ENCODE results near the gene PROK2. TPM values are rescaled to one million over a fixed set of nuclear protein-coding genes. Genes with fewer than 3 reads are reported as not detected.

The PROK2 gene
- total RNA-seq, 1 experiment from 2014 or later: not detected

DNA sequence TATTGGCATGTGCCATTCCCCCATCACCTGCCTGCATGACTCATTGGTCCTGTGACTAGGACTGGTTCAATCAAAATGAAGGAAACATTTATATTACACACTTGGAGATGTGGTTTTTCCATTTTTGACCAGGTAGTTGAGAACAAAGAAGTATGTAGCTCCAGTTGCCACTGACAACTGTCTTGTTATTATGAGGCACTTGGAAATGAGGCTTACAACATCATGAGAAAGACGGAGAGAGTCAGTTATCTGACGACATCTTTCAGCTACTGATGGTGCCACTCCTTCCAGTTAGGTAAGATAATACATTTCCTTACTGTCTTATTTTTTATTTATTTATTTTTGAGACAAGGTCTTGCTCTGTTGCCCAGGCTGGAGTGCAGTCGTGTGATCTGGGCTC lies 21.8 kb upstream of the PROK2 start:
- no peaks in the 10 kb centered on the region for H3F3A ChIP-seq (ENCODE audit: low read length, unreplicated experiment)
- ChIA-PET POLR2A (ENCODE audit: unreplicated experiment) (no interaction called here), CTCF (no interaction called here)

DNA sequence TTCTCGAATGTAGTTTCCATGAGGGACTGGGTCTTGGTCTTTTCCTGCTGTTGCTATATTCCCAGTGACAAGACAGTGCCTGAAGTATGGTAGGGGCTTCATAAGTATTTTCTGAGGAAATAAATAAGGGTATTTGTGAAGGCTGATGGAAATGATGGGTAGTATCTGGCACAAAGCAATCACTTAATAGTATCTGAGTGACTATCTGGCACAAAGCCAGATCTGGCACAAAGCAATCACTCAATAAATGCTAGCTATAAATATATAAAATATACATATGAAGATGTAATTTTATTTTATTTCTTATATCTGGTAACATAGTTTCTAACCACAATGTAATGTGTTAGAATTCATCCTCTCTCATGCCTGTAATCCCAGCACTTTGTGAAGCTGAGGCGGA lies 20.7 kb upstream of the PROK2 start:
- DNase-seq (no peak), ATAC-seq (no peak)
- H3K27ac ChIP-seq (ENCODE audit: low read length): no peak overlapping the region
- no peaks in the 10 kb centered on the region for H3K4me1 ChIP-seq (ENCODE audit: insufficient read depth, low read length)
- TF ChIP-seq, protein P1, sequence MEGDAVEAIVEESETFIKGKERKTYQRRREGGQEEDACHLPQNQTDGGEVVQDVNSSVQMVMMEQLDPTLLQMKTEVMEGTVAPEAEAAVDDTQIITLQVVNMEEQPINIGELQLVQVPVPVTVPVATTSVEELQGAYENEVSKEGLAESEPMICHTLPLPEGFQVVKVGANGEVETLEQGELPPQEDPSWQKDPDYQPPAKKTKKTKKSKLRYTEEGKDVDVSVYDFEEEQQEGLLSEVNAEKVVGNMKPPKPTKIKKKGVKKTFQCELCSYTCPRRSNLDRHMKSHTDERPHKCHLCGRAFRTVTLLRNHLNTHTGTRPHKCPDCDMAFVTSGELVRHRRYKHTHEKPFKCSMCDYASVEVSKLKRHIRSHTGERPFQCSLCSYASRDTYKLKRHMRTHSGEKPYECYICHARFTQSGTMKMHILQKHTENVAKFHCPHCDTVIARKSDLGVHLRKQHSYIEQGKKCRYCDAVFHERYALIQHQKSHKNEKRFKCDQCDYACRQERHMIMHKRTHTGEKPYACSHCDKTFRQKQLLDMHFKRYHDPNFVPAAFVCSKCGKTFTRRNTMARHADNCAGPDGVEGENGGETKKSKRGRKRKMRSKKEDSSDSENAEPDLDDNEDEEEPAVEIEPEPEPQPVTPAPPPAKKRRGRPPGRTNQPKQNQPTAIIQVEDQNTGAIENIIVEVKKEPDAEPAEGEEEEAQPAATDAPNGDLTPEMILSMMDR (conservative IDR thresholded peaks at IDR 0.05; ENCODE audit: low read depth, low read length): no peak
- TF ChIP-seq EZH2 (IDR thresholded peaks at IDR 0.05; ENCODE audit: low read length, unreplicated experiment): no peak
- TF ChIP-seq EZH2phosphoT487 (IDR thresholded peaks at IDR 0.05; ENCODE audit: borderline replicate concordance, low read length): no peak
- ChIA-PET POLR2A (ENCODE audit: unreplicated experiment) (no interaction called here), CTCF (no interaction called here)
- no peaks in the 10 kb centered on the region for H4K20me1 ChIP-seq (ENCODE audit: low read length)
- intact Hi-C loops (cut with micrococcal nuclease): no loop called here
- H3K4me2 ChIP-seq (ENCODE audit: low read length): no peak overlapping the region
- H3K4me3 ChIP-seq (ENCODE audit: low read length): no peak overlapping the region
- no peak overlapping the region for H2AFZ ChIP-seq (ENCODE audit: low read length)
- H3F3A ChIP-seq (ENCODE audit: low read length, unreplicated experiment): no peaks in the 10 kb centered on the region
- no peaks in the 10 kb centered on the region for H3K9me2 ChIP-seq (replicated peaks; ENCODE audit: low read length)
- no peak overlapping the region for H3K9ac ChIP-seq (ENCODE audit: low read length)
- no peaks in the 10 kb centered on the region for H3K9me3 ChIP-seq (ENCODE audit: low read length)
- BruUV-seq (replicated peaks): no TSS peak
- no peaks in the 10 kb centered on the region for H3K79me2 ChIP-seq (ENCODE audit: low read length)
- peaks cover 64% of the 10 kb centered on the region for H3K27me3 ChIP-seq (ENCODE audit: low read length)
- no peaks in the 10 kb centered on the region for H3K36me3 ChIP-seq (ENCODE audit: low read depth, low read length)

More for the DNA sequence above, 21.8 kb upstream of the PROK2 start:
- no peaks in the 10 kb centered on the region for H3K79me2 ChIP-seq (ENCODE audit: low read length)
- H3K9me2 ChIP-seq (replicated peaks; ENCODE audit: low read length): no peaks in the 10 kb centered on the region
- H3K4me1 ChIP-seq (ENCODE audit: insufficient read depth, low read length): no peaks in the 10 kb centered on the region
- H3K9ac ChIP-seq (ENCODE audit: low read length): no peak overlapping the region
- DNase-seq (no peak), ATAC-seq (no peak)
- H3K9me3 ChIP-seq (ENCODE audit: low read length): no peaks in the 10 kb centered on the region
- H3K4me2 ChIP-seq (ENCODE audit: low read length): no peak overlapping the region
- H2AFZ ChIP-seq (ENCODE audit: low read length): no peak overlapping the region
- H3K27ac ChIP-seq (ENCODE audit: low read length): no peak overlapping the region
- H4K20me1 ChIP-seq (ENCODE audit: low read length): no peaks in the 10 kb centered on the region
- no TSS peak for BruUV-seq (replicated peaks)
- no peak overlapping the region for H3K4me3 ChIP-seq (ENCODE audit: low read length)
- intact Hi-C loops (cut with micrococcal nuclease): no loop called here
- peaks cover 65% of the 10 kb centered on the region for H3K27me3 ChIP-seq (ENCODE audit: low read length)
- H3K36me3 ChIP-seq (ENCODE audit: low read depth, low read length): no peaks in the 10 kb centered on the region
- no peak for TF ChIP-seq EZH2phosphoT487 (IDR thresholded peaks at IDR 0.05; ENCODE audit: borderline replicate concordance, low read length)
- TF ChIP-seq, protein P1 (conservative IDR thresholded peaks at IDR 0.05; ENCODE audit: low read depth, low read length): no peak
- TF ChIP-seq EZH2 (IDR thresholded peaks at IDR 0.05; ENCODE audit: low read length, unreplicated experiment): no peak

DNA sequence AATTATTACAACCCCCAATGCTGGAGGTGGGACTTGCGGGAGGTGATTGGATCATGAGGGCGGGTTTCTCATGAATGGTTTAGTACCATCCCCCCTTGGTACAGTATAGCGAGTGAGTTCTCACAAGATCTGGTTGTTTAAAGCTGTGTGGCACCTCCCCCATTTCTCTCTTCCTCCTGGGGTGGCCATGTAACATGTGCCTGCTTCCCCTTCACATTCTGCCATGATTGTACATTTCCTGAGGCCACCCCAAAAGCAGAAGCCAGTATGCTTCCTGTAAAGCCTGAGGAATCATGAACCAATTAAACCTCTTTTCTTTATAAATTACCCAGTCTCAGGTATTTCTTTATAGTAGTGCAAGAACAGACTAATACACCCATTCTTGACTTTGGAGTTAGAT lies 20.3 kb upstream of the PROK2 start:
- no peak for TF ChIP-seq EZH2 (IDR thresholded peaks at IDR 0.05; ENCODE audit: low read length, unreplicated experiment)
- TF ChIP-seq, protein P1 (conservative IDR thresholded peaks at IDR 0.05; ENCODE audit: low read depth, low read length): no peak
- no peak for TF ChIP-seq EZH2phosphoT487 (IDR thresholded peaks at IDR 0.05; ENCODE audit: borderline replicate concordance, low read length)
- H3K4me3 ChIP-seq (ENCODE audit: low read length): no peak overlapping the region
- ChIA-PET POLR2A (ENCODE audit: unreplicated experiment) (no interaction called here), CTCF (no interaction called here)
- H3K27me3 ChIP-seq (ENCODE audit: low read length): peaks cover 63% of the 10 kb centered on the region
- H3K9me3 ChIP-seq (ENCODE audit: low read length): no peaks in the 10 kb centered on the region
- H3K79me2 ChIP-seq (ENCODE audit: low read length): no peaks in the 10 kb centered on the region
- no peaks in the 10 kb centered on the region for H3K36me3 ChIP-seq (ENCODE audit: low read depth, low read length)
- no peak for DNase-seq
- H3K9me2 ChIP-seq (replicated peaks; ENCODE audit: low read length): no peaks in the 10 kb centered on the region
- intact Hi-C loops (cut with micrococcal nuclease): no loop called here
- no peak overlapping the region for H3K4me2 ChIP-seq (ENCODE audit: low read length)
- no peak overlapping the region for H3K27ac ChIP-seq (ENCODE audit: low read length)
- no peaks in the 10 kb centered on the region for H3F3A ChIP-seq (ENCODE audit: low read length, unreplicated experiment)
- no peaks in the 10 kb centered on the region for H3K4me1 ChIP-seq (ENCODE audit: insufficient read depth, low read length)
- no peak overlapping the region for H2AFZ ChIP-seq (ENCODE audit: low read length)
- no peak for ATAC-seq
- H3K9ac ChIP-seq (ENCODE audit: low read length): no peak overlapping the region
- no peaks in the 10 kb centered on the region for H4K20me1 ChIP-seq (ENCODE audit: low read length)
- BruUV-seq (replicated peaks): no TSS peak

Measured in PC-3 (cell line).